Activated T-helper 1 cell treated with Interleukin-2 at 50 U/mL for 16 hours (primary cell): ENCODE results near the gene ATP13A5.

Source experiments
- DNase-seq: peaks from one replicate; pipeline ENCODE4 v3.0.0-alpha.2; 2020; ENCODE audit warnings: low read depth

The ATP13A5 gene

GRCh38 chr3:193345431-193345830 is 33.1 kb downstream of the ATP13A5 start:
- DNase-seq, result no peak

- no peak for DNase-seq
Observed at GRCh38 chr3:193344486-193344885, 34.1 kb downstream of the ATP13A5 start.

GRCh38 chr3:193343726-193344222 is 34.8 kb downstream of the ATP13A5 start:
- DNase-seq, result no peak

- DNase-seq, result no peak
Observed at GRCh38 chr3:193342551-193342950, 36.0 kb downstream of the ATP13A5 start.

GRCh38 chr3:193335031-193335430 is 43.5 kb downstream of the ATP13A5 start:
- no peak for DNase-seq

- DNase-seq, result no peak
Observed at GRCh38 chr3:193333229-193333628, 45.3 kb downstream of the ATP13A5 start.

- DNase-seq, result no peak
Observed at GRCh38 chr3:193330555-193331204, 47.9 kb downstream of the ATP13A5 start.

- DNase-seq, result no peak
Observed at GRCh38 chr3:193317682-193318300, 60.8 kb downstream of the ATP13A5 start.

- no peak for DNase-seq
Observed at GRCh38 chr3:193314161-193314560, 64.4 kb downstream of the ATP13A5 start.

- DNase-seq, result no peak
Observed at GRCh38 chr3:193313061-193313958, 65.2 kb downstream of the ATP13A5 start.

GRCh38 chr3:193310914-193311723 is 67.4 kb downstream of the ATP13A5 start:
- DNase-seq, result no peak

- DNase-seq, result no peak
Observed at GRCh38 chr3:193305356-193305755, 73.2 kb downstream of the ATP13A5 start.

GRCh38 chr3:193301433-193301832 is 77.1 kb downstream of the ATP13A5 start:
- DNase-seq, result no peak

- no peak for DNase-seq
Observed at GRCh38 chr3:193297421-193297820, 81.1 kb downstream of the ATP13A5 start.

GRCh38 chr3:193295985-193296384 is 82.6 kb downstream of the ATP13A5 start:
- DNase-seq, result no peak

- no peak for DNase-seq
Observed at GRCh38 chr3:193292386-193292785, 86.2 kb downstream of the ATP13A5 start.

- DNase-seq, result no peak
Observed at GRCh38 chr3:193271101-193271840, 107.3 kb downstream of the ATP13A5 start.

GRCh38 chr3:193270451-193270850 is 108.1 kb downstream of the ATP13A5 start:
- DNase-seq, result no peak

GRCh38 chr3:193269343-193270028 is 109.1 kb downstream of the ATP13A5 start:
- no peak for DNase-seq

- no peak for DNase-seq
Observed at GRCh38 chr3:193262707-193263106, 115.8 kb downstream of the ATP13A5 start.

- no peak for DNase-seq
Observed at GRCh38 chr3:193261970-193262369, 116.6 kb downstream of the ATP13A5 start.
